ENCODE results near the gene PNO1.

GRCh38 chr2:68158134-68158447 lies 403 bp downstream of the PNO1 start:
- TF ChIP-seq CTCF (IDR thresholded peaks at IDR 0.05) (no peak), POLR2A (IDR thresholded peaks at IDR 0.05) (no peak)

Measured in adrenal gland (tissue), 5 donors.